PC-3 (cell line): ENCODE measurements around the gene PTPN23. TPM values are rescaled to one million over a fixed set of nuclear protein-coding genes. Genes with fewer than 3 reads are reported as not detected.

Experiments
- ATAC-seq: fragments of 200-7000 bp; cut with Tn5 transposase; 2 replicates; pipeline ENCODE4 v1.9.1; 2020; ENCODE audit warnings: mild to moderate bottlenecking, moderate library complexity
- BruUV-seq: library from RNA; stranded (reverse); fragments of 400-500 nt; replicated peaks from 2 replicates; lab custom pipeline; 2021; lab: Mats Ljungman, UMichigan
- CTCF ChIA-PET: fragments of 300-600 bp; sonication (Branson Sonifier 250); formaldehyde crosslinking; loops from one replicate; lab custom pipeline; 2022; ENCODE audit warnings: antibody characterized with exemption; lab: Charles Lee
- POLR2A ChIA-PET: fragments of 300-600 bp; sonication (Branson Sonifier 250); formaldehyde crosslinking; loops from one replicate; lab custom pipeline; 2022; ENCODE audit warnings: antibody characterized with exemption; ENCODE audit not compliant: unreplicated experiment; lab: Charles Lee
- DNase-seq: peaks from one replicate; pipeline ENCODE4 v3.0.0-alpha.2; 2015
- H2AFZ ChIP-seq: fragments of 300-600 bp; sonication (generic); 2 replicates; pipeline ENCODE4 v1.6.0; 2016; ENCODE audit warnings: antibody characterized with exemption, low read length
- H3F3A ChIP-seq: fragments of 300-600 bp; sonication (generic); one replicate; pipeline ENCODE4 v1.6.0; 2017; ENCODE audit warnings: antibody characterized with exemption, low read length, control low read depth, mild to moderate bottlenecking; ENCODE audit not compliant: unreplicated experiment
- H3K27ac ChIP-seq: fragments of 300-600 bp; sonication (generic); 2 replicates; pipeline ENCODE4 v1.5.1; 2016; ENCODE audit warnings: mild to moderate bottlenecking, low read length
- H3K27me3 ChIP-seq: fragments of 300-600 bp; sonication (generic); 2 replicates; pipeline ENCODE4 v1.6.1; 2016; ENCODE audit warnings: low read length, mixed read lengths
- H3K36me3 ChIP-seq: fragments of 300-600 bp; sonication (generic); 2 replicates; pipeline ENCODE4 v1.6.1; 2016; ENCODE audit warnings: low read depth, mixed run types, low read length, mixed read lengths
- H3K4me1 ChIP-seq: fragments of 300-600 bp; sonication (generic); 2 replicates; pipeline ENCODE4 v1.5.1; 2016; ENCODE audit warnings: low read length; ENCODE audit not compliant: insufficient read depth
- H3K4me2 ChIP-seq: fragments of 300-600 bp; sonication (generic); 2 replicates; pipeline ENCODE4 v1.6.0; 2016; ENCODE audit warnings: low read length
- H3K4me3 ChIP-seq: fragments of 300-600 bp; sonication (generic); 2 replicates; pipeline ENCODE4 v1.5.1; 2016; ENCODE audit warnings: mild to moderate bottlenecking, low read length, mixed read lengths
- H3K79me2 ChIP-seq: fragments of 300-600 bp; sonication (generic); 2 replicates; pipeline ENCODE4 v1.6.1; 2017; ENCODE audit warnings: low read length, mixed read lengths
- H3K9ac ChIP-seq: fragments of 300-600 bp; sonication (generic); 2 replicates; pipeline ENCODE4 v1.6.0; 2016; ENCODE audit warnings: mild to moderate bottlenecking, low read length
- H3K9me2 ChIP-seq: fragments of 300-600 bp; sonication (generic); replicated peaks from 2 replicates; pipeline ENCODE4 v1.6.1; 2016; ENCODE audit warnings: mixed run types, low read length, mixed read lengths
- H3K9me3 ChIP-seq: fragments of 300-600 bp; sonication (generic); 2 replicates; pipeline ENCODE4 v1.6.1; 2016; ENCODE audit warnings: low read length, mixed read lengths
- H4K20me1 ChIP-seq: fragments of 300-600 bp; sonication (generic); 2 replicates; pipeline ENCODE4 v1.6.1; 2016; ENCODE audit warnings: low read length, mixed read lengths
- CTCF ChIP-seq: fragments of 300-600 bp; sonication (generic); conservative IDR thresholded peaks from 2 replicates; pipeline ENCODE4 v1.5.1; 2017; ENCODE audit warnings: antibody characterized with exemption, low read depth, mild to moderate bottlenecking, low read length
- EZH2 ChIP-seq: fragments of 300-600 bp; sonication (generic); IDR thresholded peaks from one replicate; pipeline ENCODE4 v1.6.1; 2017; ENCODE audit warnings: antibody characterized with exemption, mild to moderate bottlenecking, low read length; ENCODE audit not compliant: unreplicated experiment
- EZH2phosphoT487 ChIP-seq: fragments of 300-600 bp; sonication (generic); IDR thresholded peaks from 2 replicates; pipeline ENCODE4 v1.6.1; 2018; ENCODE audit warnings: mild to moderate bottlenecking, antibody characterized with exemption, low read length, borderline replicate concordance
- intact Hi-C: fragments of 100-400 bp; cut with micrococcal nuclease; formaldehyde crosslinking; loops from 2 replicates; pipeline ENCODE4 v1.9.0; 2023
- total RNA-seq: library from RNA; depleted of rRNA; stranded (reverse); fragments of >200 nt; gene quantifications from 2 replicates; pipeline ENCODE4 v1.2.3, GENCODE V29; 2014

Gene PTPN23
- total RNA-seq, 1 experiment from 2014 or later: 22.3 TPM

- H3K4me1 ChIP-seq: no peaks in the 10 kb centered on the region
- no peak overlapping the region for H2AFZ ChIP-seq
- H3K4me3 ChIP-seq: no peak overlapping the region
- ChIA-PET POLR2A (interaction anchor here (0.5 kb wide), 1 partner anchor 126 kb away, joined by 4 read pairs; no protein-coding TSS in a partner anchor), CTCF (interaction anchor here (0.5 to 0.6 kb wide), 3 partner anchors 35 to 112 kb away, joined by 3 to 8 read pairs (median 4); no protein-coding TSS in a partner anchor)
- H4K20me1 ChIP-seq: peaks cover 5% of the 10 kb centered on the region
- H3K36me3 ChIP-seq: peaks cover 22% of the 10 kb centered on the region; the same call in 1 of the 2 replicates
- ATAC-seq (no peak), DNase-seq (no peak)
- BruUV-seq: no TSS peak
- no peaks in the 10 kb centered on the region for H3K9me3 ChIP-seq
- H3K4me2 ChIP-seq: no peak overlapping the region
- H3K27me3 ChIP-seq: no peaks in the 10 kb centered on the region
- H3F3A ChIP-seq: no peaks in the 10 kb centered on the region
- no peak overlapping the region for H3K27ac ChIP-seq
- no peak overlapping the region for H3K9ac ChIP-seq
- H3K9me2 ChIP-seq: no peaks in the 10 kb centered on the region
- intact Hi-C loops: no loop called here
- peaks cover 10% of the 10 kb centered on the region for H3K79me2 ChIP-seq
- TF ChIP-seq EZH2: no peak
- peak; percentile 48 for TF ChIP-seq CTCF
These were observed 25.9 kb downstream of the PTPN23 start for GRCh38 chr3:47406762-47407149.

DNA sequence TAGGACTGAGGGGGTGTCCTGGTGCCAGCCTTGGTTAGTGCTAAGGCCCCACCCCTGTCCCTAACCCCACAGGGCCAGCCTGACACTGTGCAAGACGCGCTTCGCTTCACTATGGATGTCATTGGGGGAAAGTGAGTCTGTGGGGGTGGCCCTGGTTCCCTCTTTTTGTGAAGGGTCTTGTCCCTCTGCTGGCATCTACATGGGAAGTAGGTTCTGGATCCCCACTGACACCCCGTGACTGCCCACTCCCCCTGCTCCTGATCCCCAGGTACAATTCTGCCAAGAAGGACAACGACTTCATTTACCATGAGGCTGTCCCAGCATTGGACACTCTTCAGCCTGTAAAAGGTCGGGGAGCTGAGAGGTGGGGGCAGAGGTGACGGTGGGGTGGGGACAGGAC lies 26.4 kb downstream of the PTPN23 start:
- Histone ChIP-seq H3K79me2 (peaks cover 8% of the 10 kb centered on the region; the same call in 1 of the 2 replicates), H3K36me3 (peaks cover 25% of the 10 kb centered on the region; the same call in 1 of the 2 replicates), H3F3A (no peaks in the 10 kb centered on the region), H3K9me3 (no peaks in the 10 kb centered on the region), H3K4me3 (no peak overlapping the region), H3K4me1 (no peaks in the 10 kb centered on the region), H4K20me1 (peaks cover 4% of the 10 kb centered on the region; the same call in 1 of the 2 replicates), H3K27ac (no peak overlapping the region), H3K27me3 (no peaks in the 10 kb centered on the region), H3K4me2 (no peak overlapping the region), H3K9ac (no peak overlapping the region), H3K9me2 (no peaks in the 10 kb centered on the region), H2AFZ (no peak overlapping the region)
- no peak for DNase-seq
- no peak for TF ChIP-seq EZH2phosphoT487
- no peak for TF ChIP-seq CTCF
- no peak for TF ChIP-seq EZH2
- BruUV-seq: no TSS peak
- CTCF ChIA-PET: interaction anchor here (0.5 kb wide), 1 partner anchor 85 kb away, joined by 3 read pairs; no protein-coding TSS in a partner anchor
- intact Hi-C loops: no loop called here
- no peak for ATAC-seq
- POLR2A ChIA-PET: no interaction called here
